HepG2 (cell line): ENCODE results near the gene GRIN2C. TPM values are rescaled to one million over a fixed set of nuclear protein-coding genes. Genes with fewer than 3 reads are reported as not detected.
"Not testable (repeated sequence)": the region's sequence is repeated elsewhere in the genome, so short reads cannot be mapped to it uniquely, and the experiment has no call there.

Experiments
- ATAC-seq: fragments of 200-7000 bp; cut with Tn5 transposase; 3 replicates; pipeline ENCODE4 v1.9.1; 2020; ENCODE audit warnings: mild to moderate bottlenecking, moderate library complexity
- BruUV-seq: library from RNA; stranded (reverse); fragments of 400-500 nt; replicated peaks from 2 replicates; lab custom pipeline; 2021; lab: Mats Ljungman, UMichigan
- CTCF ChIA-PET: fragments of 300-600 bp; formaldehyde crosslinking; extraction: SDS; loops from one replicate; lab custom pipeline; 2021; ENCODE audit warnings: low total read pairs, inconsistent platforms, low intra/inter-chr PET ratio; lab: Yijun Ruan, JAX
- POLR2A ChIA-PET: fragments of 350-600 bp; sonication (Branson Sonifier 250); formaldehyde crosslinking; loops from one replicate; lab custom pipeline; 2020; ENCODE audit warnings: antibody characterized with exemption, inconsistent platforms; lab: Yijun Ruan, JAX
- DNase-seq: peaks from one replicate; pipeline ENCODE4 v3.0.0-alpha.2; 2015; ENCODE audit warnings: low spot score
- FAIRE-seq: peaks from 3 replicates; lab custom pipeline; 2011; peaks lifted over from hg19 to GRCh38; lab: Jason Lieb, UNC
- H2AFZ ChIP-seq: one replicate; pipeline ENCODE4 v1.6.1; 2011; ENCODE audit warnings: low read length, inconsistent platforms
- H3K27ac ChIP-seq: fragments of 300-600 bp; 3 replicates; pipeline ENCODE4 v1.8.0; 2011; ENCODE audit warnings: mixed run types, mild to moderate bottlenecking, mixed read lengths, low read length, inconsistent platforms; ENCODE audit not compliant: insufficient read depth; ENCODE audit errors: extremely low read length
- H3K27me3 ChIP-seq, 2 experiments: fragments of 200-600 bp in 1 of 2; 2 replicates in 1 of 2; 3 replicates in 1 of 2; pipeline versions ENCODE4 v1.6.0 to v1.8.0; 2011; ENCODE audit warnings: low read length in 2 of 2, mild to moderate bottlenecking in 2 of 2, moderate library complexity in 2 of 2, inconsistent platforms in 1 of 2; ENCODE audit not compliant: insufficient read depth in 2 of 2, control insufficient read depth in 1 of 2
- H3K36me3 ChIP-seq, 2 experiments: fragments of 200-600 bp in 1 of 2; replicated peaks in 1 of 2; 2 replicates in 1 of 2; 3 replicates in 1 of 2; pipeline versions ENCODE4 v1.5.1 to v1.8.0; 2011; ENCODE audit warnings: low read length in 2 of 2, inconsistent platforms in 1 of 2; ENCODE audit not compliant: insufficient read depth in 2 of 2, control insufficient read depth in 1 of 2
- H3K4me1 ChIP-seq: 2 replicates; pipeline ENCODE4 v1.5.1; 2012; ENCODE audit warnings: low read length, inconsistent platforms; ENCODE audit not compliant: insufficient read depth
- H3K4me2 ChIP-seq: 2 replicates; pipeline ENCODE4 v1.6.0; 2011; ENCODE audit warnings: low read depth, low read length, inconsistent platforms
- H3K4me3 ChIP-seq, 3 experiments: fragments of 200-600 bp in 1 of 3; sonication (generic), shearing (Covaris generic) in 1 of 3; replicated peaks in 1 of 3; 2 replicates each; pipeline ENCODE4 v1.5.1; 2011 to 2016; ENCODE audit warnings: low read length in 3 of 3, inconsistent platforms in 2 of 3, low read depth in 2 of 3, mild to moderate bottlenecking in 2 of 3, control low read depth in 1 of 3, mixed read lengths in 1 of 3; ENCODE audit not compliant: insufficient read depth in 1 of 3
- H3K79me2 ChIP-seq: one replicate; pipeline ENCODE4 v1.6.1; 2011; ENCODE audit warnings: low read length, inconsistent platforms; ENCODE audit not compliant: insufficient read depth
- H3K9ac ChIP-seq: 2 replicates; pipeline ENCODE4 v1.6.0; 2011; ENCODE audit warnings: mild to moderate bottlenecking, low read depth, low read length, inconsistent platforms; ENCODE audit not compliant: insufficient read depth
- H3K9me3 ChIP-seq: 2 replicates; pipeline ENCODE4 v1.5.1; 2012; ENCODE audit warnings: mild to moderate bottlenecking, low read length
- H4K20me1 ChIP-seq: 2 replicates; pipeline ENCODE4 v1.6.0; 2011; ENCODE audit warnings: inconsistent platforms, mild to moderate bottlenecking, low read length, moderate library complexity; ENCODE audit not compliant: insufficient read depth
- IKZF4 ChIP-seq: sonication (generic); formaldehyde crosslinking; IDR thresholded peaks from 2 replicates; pipeline ENCODE4 v1.5.1; 2020; ENCODE audit warnings: borderline replicate concordance, mild to moderate bottlenecking, low read depth, missing genetic modification reagents; ENCODE audit errors: not compliant biosample characterization
- NFYB ChIP-seq: sonication (generic); formaldehyde crosslinking; IDR thresholded peaks from 2 replicates; pipeline ENCODE4 v1.4.0; 2020; ENCODE audit warnings: missing genetic modification reagents
- NFYC ChIP-seq: IDR thresholded peaks from 2 replicates; pipeline ENCODE4 v1.6.1; 2016; ENCODE audit warnings: missing genetic modification reagents, missing compliant biosample characterization
- PHF5A ChIP-seq: IDR thresholded peaks from one replicate; pipeline ENCODE4 v1.6.1; 2018; ENCODE audit warnings: low read depth, missing genetic modification reagents; ENCODE audit not compliant: unreplicated experiment
- PLRG1 ChIP-seq: fragments of 450-650 bp; conservative IDR thresholded peaks from 2 replicates; pipeline ENCODE4 v1.6.1; 2016
- RAD51 ChIP-seq: fragments of 450-650 bp; IDR thresholded peaks from 2 replicates; pipeline ENCODE4 v1.6.1; 2016; ENCODE audit warnings: borderline replicate concordance
- ZNF768 ChIP-seq: sonication (generic); formaldehyde crosslinking; IDR thresholded peaks from 2 replicates; pipeline ENCODE4 v1.4.0; 2020; ENCODE audit warnings: missing genetic modification reagents
- WGBS: methylation state at CpG from one replicate; pipeline ENCODE4 v1.1.6; 2017; ENCODE audit warnings: low lambda C conversion rate; 5-methylcytosine and 5-hydroxymethylcytosine counted together
- in situ Hi-C: cut with HindIII; loops from 2 replicates; pipeline ENCODE4 v1.10.0; 2017; ENCODE audit warnings: low pct_unique_long_range_greater_than_20kb; ENCODE audit not compliant: extremely low pct_ligation_motif_present
- intact Hi-C: fragments of 100-400 bp; cut with micrococcal nuclease; formaldehyde crosslinking; loops from one replicate; pipeline ENCODE4 v1.10.0; 2022; ENCODE audit not compliant: unreplicated experiment
- polyA plus RNA-seq, 8 experiments: library from polyadenylated mRNA; depleted of rRNA in 3 of 8; stranded (reverse) in 7 of 8; unstranded in 1 of 8; fragments of >200 nt; fragmentation: Illumina TruSeq in 4 of 8; extraction: Trizol in 4 of 8; gene quantifications; 2 replicates each; pipeline versions ENCODE4 v1.2.1 to v1.2.3, GENCODE V29; 2011 to 2016; ENCODE audit warnings: low read depth in 4 of 8, missing spikeins in 1 of 8, mixed read lengths in 1 of 8; ENCODE audit not compliant: insufficient read depth in 1 of 8
- total RNA-seq, 5 experiments: library from RNA; depleted of rRNA; stranded (reverse); fragments of >200 nt; fragmentation: Illumina TruSeq; extraction: Trizol; gene quantifications; 2 replicates each; pipeline ENCODE4 v1.2.3, GENCODE V29; 2016; ENCODE audit warnings: low read depth in 1 of 5

GRIN2C gene
- total and polyA plus RNA-seq, 2 of the 13 experiments (the other 11 are each of a cell fraction or from before 2014, with no cell fraction given), result 0.03 to 0.11 TPM

DNA sequence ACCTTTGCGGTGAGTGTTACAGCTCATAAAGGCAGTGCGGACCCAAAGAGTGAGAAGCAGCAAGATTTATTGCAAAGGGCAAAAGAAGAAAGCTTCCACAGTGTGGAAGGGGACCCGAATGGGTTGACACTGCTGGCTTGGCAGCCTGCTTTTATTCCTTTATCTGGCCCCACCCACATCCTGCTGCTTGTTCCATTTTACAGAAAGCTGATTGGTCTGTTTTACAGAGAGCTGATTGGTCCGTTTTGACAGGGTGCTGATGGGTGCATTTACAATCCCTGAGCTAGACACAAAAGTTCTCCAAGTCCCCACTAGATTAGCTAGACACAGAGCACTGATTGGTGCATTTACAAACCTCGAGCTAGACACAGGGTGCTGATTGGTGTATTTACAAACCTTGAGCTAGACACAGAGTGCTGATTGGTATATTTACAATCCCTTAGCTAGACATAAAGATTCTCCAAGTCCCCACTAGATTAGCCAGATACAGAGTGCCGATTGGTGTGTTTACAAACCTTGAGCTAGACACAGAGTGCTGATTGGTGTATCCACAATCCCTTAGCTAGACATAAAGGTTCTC lies 46.6 kb upstream of the GRIN2C start:
- FAIRE-seq, H2AFZ ChIP-seq, H3K27ac ChIP-seq, H3K4me2 ChIP-seq, in situ Hi-C loops, DNase-seq, H3K36me3 ChIP-seq, H3K4me3 ChIP-seq, BruUV-seq, H3K9me3 ChIP-seq, ATAC-seq, intact Hi-C loops, CTCF ChIA-PET, H4K20me1 ChIP-seq, H3K79me2 ChIP-seq, H3K9ac ChIP-seq: not testable (repeated sequence)
- peaks cover 5 to 32% of the 10 kb centered on the region in 2 experiments for H3K27me3 ChIP-seq
- 33% methylated on average over 5 of the region's 6 CpGs for whole genome bisulfite sequencing
- peak; percentile 77 for TF ChIP-seq NFYB (CRISPR knock-in tag)
- TF ChIP-seq NFYC, result peak; percentile 69
- POLR2A ChIA-PET, result interaction anchor here (1.4 to 2.0 kb wide), 2 partner anchors 33 to 55 kb away, joined by 3 to 12 read pairs; partner anchors contain the start of gene FDXR
- H3K4me1 ChIP-seq, result peaks cover 14% of the 10 kb centered on the region; the same call in 1 of the 2 replicates

DNA sequence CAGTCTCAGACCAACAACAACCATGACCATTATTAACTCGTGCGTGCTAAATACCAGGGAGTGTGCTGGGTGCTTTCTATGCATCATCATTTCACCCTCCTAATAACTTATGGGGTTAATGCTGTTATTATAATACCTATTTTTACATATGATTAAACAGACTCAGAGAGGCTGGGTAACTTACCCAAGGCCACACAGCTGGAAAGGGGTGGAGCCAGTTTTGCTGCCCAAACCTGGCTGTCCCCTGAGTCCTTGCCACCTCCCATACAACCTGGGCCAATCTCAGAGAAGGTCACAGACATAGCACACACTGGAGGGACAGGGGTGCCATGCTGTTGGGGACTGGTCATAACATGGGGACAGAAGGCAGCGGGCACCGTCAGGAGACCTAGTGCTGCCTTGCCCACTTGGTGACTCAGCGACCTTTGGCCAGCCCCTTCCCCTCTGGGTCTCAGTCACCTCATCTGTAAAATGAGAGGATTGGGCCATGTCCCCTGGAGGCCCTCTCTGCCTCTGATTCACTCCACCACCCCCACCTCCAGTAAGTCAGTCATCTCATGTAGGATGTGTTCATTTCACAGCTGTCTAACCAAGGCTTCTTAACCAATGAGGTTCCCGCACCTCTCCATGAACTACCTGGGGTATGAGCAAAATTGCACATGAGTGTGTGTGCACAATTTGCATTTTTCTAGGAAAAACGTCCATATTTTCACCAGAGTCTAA lies 45.2 kb upstream of the GRIN2C start:
- 31% methylated on average over 4 of the region's 7 CpGs for WGBS
- intact Hi-C loops, result no loop called here

More for the DNA sequence above, 45.2 kb upstream of the GRIN2C start:
- Histone ChIP-seq H3K4me1 (0 out of 2 replicates have a peak, but pooled peaks cover 6% of the 10 kb centered on the region), H3K9ac (no peak overlapping the region), H3K27me3 (peaks cover 9 to 47% of the 10 kb centered on the region in 2 experiments), H2AFZ (no peak overlapping the region), H3K27ac (no peak overlapping the region), H3K4me3 (no peak overlapping the region), H3K4me2 (no peak overlapping the region), H4K20me1 (no peaks in the 10 kb centered on the region), H3K36me3 (no peaks in the 10 kb centered on the region), H3K79me2 (no peaks in the 10 kb centered on the region), H3K9me3 (no peaks in the 10 kb centered on the region)
- no peak for FAIRE-seq
- ATAC-seq, result no peak
- no TSS peak for BruUV-seq
- POLR2A ChIA-PET, result no interaction called here
- CTCF ChIA-PET, result no interaction called here
- DNase-seq, result no peak
- in situ Hi-C loops, result no loop called here
- TF ChIP-seq ZNF768 (CRISPR knock-in tag) (peak; percentile 93), PLRG1 (no peak), IKZF4 (CRISPR knock-in tag) (no peak), RAD51 (no peak), PHF5A (CRISPR knock-in tag) (no peak)
